Activated CD4-positive, alpha-beta T cell treated with anti-CD3 and anti-CD28 coated beads, Interleukin-2, amount 50 U/mL, for 16 hours (primary cell): ENCODE data around the gene PTPN23.

Experiments used
- DNase-seq: peaks from one replicate; pipeline ENCODE4 v3.0.0-alpha.2; 2020

The PTPN23 gene

GRCh38 chr3:47420511-47421484 lies 40.0 kb downstream of the PTPN23 start:
- DNase-seq = peak; percentile 94

GRCh38 chr3:47421741-47422649 lies 41.2 kb downstream of the PTPN23 start:
- DNase-seq = peak; percentile 23

GRCh38 chr3:47422743-47423142 lies 41.9 kb downstream of the PTPN23 start:
- no peak for DNase-seq

GRCh38 chr3:47423548-47424145 lies 42.8 kb downstream of the PTPN23 start:
- DNase-seq = no peak

- DNase-seq = no peak
These were observed 43.9 kb downstream of the PTPN23 start for GRCh38 chr3:47424434-47425382.

- no peak for DNase-seq
These were observed 44.6 kb downstream of the PTPN23 start for GRCh38 chr3:47425383-47425778.

GRCh38 chr3:47425959-47426358 lies 45.1 kb downstream of the PTPN23 start:
- DNase-seq = no peak

- no peak for DNase-seq
These were observed 47.0 kb downstream of the PTPN23 start for GRCh38 chr3:47427866-47428265.

- DNase-seq = no peak
These were observed 47.8 kb downstream of the PTPN23 start for GRCh38 chr3:47428662-47429061.

- no peak for DNase-seq
These were observed 48.9 kb downstream of the PTPN23 start for GRCh38 chr3:47429476-47430270.

- DNase-seq = no peak
These were observed 49.8 kb downstream of the PTPN23 start for GRCh38 chr3:47430606-47431005.

GRCh38 chr3:47431225-47431624 lies 50.4 kb downstream of the PTPN23 start:
- no peak for DNase-seq

GRCh38 chr3:47432673-47433072 lies 51.9 kb downstream of the PTPN23 start:
- DNase-seq = no peak

GRCh38 chr3:47433796-47434195 lies 53.0 kb downstream of the PTPN23 start:
- no peak for DNase-seq

- no peak for DNase-seq
These were observed 54.0 kb downstream of the PTPN23 start for GRCh38 chr3:47434849-47435248.

- no peak for DNase-seq
These were observed 55.4 kb downstream of the PTPN23 start for GRCh38 chr3:47436180-47436579.

- DNase-seq = no peak
These were observed 59.3 kb downstream of the PTPN23 start for GRCh38 chr3:47440131-47440530.

- no peak for DNase-seq
These were observed 61.2 kb downstream of the PTPN23 start for GRCh38 chr3:47441796-47442551.

- DNase-seq = no peak
These were observed 62.8 kb downstream of the PTPN23 start for GRCh38 chr3:47443611-47443995.

GRCh38 chr3:47444103-47444502 lies 63.3 kb downstream of the PTPN23 start:
- no peak for DNase-seq
